Tongue (tissue), 2 donors: Measurements from ENCODE around the gene PAQR6. TPM values are rescaled to one million over a fixed set of nuclear protein-coding genes. Genes with fewer than 3 reads are reported as not detected.

Source experiments
- DNase-seq: peaks from one replicate; pipeline ENCODE4 v3.0.0-alpha.2; 2015
- total RNA-seq: library from RNA; depleted of rRNA; stranded (reverse); fragments of >200 nt; gene quantifications from one replicate; pipeline ENCODE4 v1.2.3, GENCODE V29; 2014

Gene PAQR6, protein sequence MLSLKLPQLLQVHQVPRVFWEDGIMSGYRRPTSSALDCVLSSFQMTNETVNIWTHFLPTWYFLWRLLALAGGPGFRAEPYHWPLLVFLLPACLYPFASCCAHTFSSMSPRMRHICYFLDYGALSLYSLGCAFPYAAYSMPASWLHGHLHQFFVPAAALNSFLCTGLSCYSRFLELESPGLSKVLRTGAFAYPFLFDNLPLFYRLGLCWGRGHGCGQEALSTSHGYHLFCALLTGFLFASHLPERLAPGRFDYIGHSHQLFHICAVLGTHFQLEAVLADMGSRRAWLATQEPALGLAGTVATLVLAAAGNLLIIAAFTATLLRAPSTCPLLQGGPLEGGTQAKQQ
- 1.0 TPM for total RNA-seq

DNA sequence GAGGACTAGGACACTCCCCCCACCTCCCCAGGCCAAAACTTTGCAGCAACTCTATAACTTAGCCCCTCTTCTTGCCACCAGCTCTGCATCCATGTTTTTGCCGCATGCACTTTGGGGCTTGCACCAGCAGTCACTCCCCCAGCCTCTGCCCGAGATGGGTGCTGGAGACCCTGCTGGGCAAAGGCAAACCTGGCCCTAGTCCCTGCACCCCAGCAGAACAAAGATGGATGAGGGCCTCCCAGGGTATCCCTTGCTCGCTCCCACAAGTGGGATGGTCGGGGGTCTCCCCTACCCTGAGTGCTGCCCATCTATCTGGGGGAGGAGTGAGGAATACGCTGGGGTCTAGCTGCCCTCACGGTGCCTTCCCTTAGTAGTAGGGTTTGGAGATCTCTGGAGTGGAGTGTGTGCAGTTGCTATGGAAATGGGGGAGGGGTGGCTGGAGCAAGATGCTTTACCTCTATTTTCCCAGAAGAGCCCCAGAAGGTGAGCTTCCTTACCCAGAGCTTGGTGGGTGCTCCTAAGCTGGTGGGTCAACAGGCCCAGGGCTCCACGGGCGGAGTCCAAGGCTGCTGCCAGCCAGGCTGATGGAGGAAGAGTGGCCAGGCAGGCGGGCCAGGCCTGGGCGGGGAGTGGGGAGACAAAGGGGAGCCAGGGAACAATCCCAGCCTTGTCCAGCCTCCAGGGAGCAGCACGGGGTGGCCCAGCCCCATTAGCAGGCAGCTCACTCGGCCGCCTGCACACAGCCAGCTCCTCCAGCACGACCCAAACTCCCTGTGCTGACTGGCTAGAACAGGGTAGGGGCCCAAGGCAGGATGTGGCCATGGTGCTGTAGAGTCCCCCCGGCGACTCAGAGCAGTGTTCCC, at the start of gene PAQR6:
Gene PAQR6 (minus strand): TSS at position 597 of the 863 bp plus-strand sequence. CDS start 1,325 bp downstream, outside the sequence.
- DNase-seq = no peak

DNA sequence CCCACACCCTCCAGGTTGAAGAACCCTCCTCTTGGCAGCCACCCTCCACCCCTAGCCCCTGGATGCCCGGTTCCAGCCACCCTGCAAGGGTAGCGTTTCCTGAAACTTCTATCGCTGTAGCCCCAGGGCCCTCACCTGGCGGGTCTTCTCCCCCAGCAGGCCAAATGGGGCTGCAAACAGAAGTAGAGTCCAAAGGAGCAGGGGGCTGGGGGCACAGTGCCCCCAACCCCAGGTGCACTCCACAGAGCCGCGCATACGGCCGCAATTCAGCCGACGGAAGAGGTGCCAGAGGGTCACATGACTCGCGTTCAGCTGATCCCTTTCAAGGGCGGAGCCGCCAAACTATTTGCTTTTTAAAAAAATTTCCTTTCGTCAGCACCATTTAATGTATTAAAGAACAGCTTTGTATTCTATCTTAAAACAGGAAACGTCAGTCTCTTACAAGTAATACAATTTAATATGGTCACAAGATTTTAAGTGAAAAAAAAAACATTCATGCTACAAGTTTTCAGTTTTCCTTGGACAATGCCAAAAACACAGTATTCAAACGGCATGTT, 47.6 kb upstream of the PAQR6 start, which contains the start of gene GLMP:
Gene GLMP (minus strand): TSS at position 289 of the 557 bp plus-strand sequence. CDS start 34 bp downstream, at position 255.
- DNase-seq = peak; percentile 85

DNA sequence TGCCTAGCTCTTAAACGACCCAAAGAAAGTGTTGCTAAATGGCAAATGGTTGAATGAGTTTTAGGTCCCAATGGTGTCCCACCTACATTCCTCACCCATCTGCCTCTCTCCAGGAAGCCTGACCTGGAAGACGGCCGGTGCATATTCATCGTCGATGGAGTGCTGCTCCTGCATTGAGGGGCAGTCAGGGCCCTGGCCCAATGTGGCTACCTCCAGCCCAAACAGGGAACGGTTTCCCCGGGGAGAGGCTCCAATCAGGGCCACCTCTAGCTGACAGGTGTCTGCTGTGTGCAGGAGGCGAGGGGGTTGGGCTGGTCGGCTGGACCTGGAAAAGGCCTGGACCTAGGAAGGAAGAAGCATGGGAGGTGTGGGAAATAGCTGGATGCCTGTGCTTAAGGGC, 46.0 kb upstream of the PAQR6 start:
- no peak for DNase-seq

DNA sequence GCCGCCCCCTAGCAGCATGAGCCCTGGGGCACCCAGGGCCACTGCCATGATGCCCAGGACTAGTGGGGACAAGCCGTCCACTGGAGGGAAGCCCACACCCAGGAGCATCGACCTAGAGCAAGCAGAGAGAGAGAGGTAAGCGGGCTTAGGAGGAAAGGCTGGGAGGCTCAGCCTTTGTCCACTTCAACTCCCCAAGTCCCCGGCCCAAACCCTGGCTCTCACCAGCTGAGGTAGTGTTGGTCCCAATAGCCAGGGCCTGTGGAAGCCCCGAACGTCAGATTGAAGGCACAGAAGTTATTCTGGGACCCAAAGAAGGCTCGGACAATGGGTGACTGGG, 45.2 kb upstream of the PAQR6 start:
- DNase-seq = no peak

DNA sequence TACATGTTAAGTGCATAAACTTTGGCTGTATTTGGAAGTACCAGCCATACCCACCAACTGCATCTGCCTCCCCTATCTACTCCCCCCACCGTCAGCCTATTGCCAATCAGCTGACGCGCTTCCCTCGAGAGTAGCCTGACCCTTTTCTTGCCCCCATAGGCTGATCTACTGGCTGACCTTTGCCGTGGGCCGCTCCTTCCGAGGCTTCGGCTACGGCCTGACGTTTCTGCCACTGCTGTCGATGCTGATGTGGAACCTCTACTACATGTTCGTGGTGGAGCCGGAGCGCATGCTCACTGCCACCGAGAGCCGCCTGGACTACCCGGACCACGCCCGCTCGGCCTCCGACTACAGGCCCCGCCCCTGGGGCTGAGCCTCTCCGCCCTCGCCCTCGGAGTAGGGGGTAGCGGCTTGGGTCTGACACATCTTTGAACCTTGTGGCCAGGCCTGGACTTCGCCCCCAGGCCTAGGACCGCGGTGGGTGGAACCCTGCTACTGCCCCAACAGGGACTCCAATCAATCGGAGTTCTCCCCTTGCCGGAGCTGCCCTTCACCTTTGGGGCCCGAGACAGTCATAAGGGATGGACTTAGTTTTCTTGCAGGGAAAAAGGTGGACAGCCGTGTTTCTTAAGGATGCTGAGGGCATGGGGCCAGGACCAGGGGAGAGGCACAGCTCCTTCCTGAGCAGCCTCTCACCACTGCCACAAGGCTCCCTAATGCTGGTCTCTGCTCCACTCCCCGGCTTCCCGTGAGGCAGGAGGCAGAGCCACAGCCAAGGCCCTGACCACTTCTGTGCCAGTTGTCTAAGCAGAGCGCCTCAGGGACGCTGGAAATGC, 43.6 kb upstream of the PAQR6 start:
- peak; percentile 89 for DNase-seq

DNA sequence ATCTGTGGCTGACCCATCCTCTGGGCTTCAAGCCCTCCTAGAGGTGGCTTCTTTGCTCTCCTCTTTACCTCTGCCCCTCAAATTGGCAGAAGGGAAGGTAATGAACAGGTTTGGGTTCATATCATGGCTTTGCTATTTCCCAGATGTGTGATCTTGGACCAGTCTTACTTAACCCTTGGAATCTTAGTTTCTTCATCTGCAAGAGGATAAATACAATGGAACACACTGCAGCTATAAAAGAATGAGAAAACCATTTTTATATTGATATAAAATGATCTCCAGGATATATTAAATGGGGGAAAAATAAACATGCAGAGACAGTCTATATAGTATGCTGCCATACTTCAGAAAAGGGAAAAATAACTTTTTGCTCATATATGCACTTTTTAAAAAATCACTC, 42.0 kb upstream of the PAQR6 start:
- no peak for DNase-seq

DNA sequence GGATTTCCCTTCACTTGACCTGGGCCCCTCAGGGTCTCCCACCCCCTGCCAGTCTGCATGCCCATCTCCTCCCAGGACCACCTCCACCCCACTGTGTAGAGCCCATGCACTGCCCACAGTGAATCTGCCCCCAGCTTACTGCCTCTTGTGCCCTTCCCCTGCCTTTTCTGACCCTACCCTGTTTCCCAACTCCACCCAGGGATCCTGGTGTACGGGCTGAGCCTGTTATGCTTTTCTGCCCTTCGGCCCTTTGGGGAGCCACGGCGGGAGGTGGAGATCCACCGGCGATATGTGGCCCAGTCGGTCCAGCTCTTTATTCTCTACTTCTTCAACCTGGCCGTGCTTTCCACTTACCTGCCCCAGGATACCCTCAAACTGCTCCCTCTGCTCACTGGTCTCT, 38.2 kb upstream of the PAQR6 start:
- no peak for DNase-seq

DNA sequence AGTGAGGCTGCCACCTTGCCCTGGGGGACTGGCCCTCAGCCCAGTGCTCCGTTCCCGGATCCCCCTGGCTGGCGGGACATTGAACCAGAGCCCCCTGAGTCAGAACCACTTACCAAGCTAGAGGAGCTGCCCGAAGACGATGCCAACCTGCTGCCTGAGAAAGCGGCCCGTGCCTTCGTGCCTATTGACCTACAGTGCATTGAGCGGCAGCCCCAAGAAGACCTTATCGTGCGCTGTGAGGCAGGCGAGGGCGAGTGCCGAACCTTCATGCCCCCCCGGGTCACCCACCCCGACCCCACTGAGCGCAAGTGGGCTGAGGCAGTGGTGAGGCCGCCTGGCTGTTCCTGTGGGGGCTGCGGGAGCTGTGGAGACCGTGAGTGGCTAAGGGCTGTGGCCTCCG, 37.6 kb upstream of the PAQR6 start:
- DNase-seq = no peak

DNA sequence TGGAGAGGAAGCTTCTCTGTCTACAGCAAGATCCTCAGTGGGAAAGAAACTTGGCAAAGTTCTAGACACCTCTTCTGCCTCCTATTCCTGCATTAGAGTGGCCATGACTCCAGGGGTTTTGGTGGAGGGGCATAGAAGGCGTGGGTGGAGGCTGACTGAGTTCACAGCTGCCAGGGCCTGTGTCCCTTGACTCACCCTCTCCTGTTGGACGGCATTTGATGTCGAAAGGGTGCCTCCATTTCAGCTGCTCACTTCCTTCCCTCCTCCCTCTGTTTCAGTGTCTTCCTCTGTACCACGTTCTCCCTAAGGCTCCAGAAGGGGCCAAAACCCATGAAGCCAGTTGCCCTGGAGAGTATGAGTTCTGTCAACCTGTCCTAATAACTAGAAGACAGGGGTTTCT, 36.9 kb upstream of the PAQR6 start:
- DNase-seq = no peak

DNA sequence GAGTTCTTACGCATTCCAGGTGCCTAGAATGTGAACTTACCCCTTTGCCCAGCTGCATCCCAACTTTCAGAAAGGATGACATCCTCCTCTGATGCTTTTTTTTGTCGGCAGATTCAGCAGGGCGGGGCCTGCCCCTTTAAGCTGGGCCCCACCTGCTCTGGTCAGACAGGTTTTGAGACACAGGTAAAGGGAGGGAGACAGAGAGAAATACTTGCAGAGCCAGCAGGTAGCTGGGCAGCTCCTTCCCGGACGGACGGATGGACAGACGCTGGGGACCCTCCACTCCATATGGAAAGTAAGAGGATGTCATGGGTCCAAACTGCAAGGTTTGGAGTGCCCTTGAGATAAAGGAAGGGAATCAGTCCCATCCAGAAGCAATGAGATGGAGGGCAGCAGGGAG, 36.3 kb upstream of the PAQR6 start, which contains the start of gene TMEM79:
Gene TMEM79 (plus strand): TSS at position 214 of the 400 bp plus-strand sequence. CDS start 902 bp downstream, outside the sequence.
- peak; percentile 34 for DNase-seq

DNA sequence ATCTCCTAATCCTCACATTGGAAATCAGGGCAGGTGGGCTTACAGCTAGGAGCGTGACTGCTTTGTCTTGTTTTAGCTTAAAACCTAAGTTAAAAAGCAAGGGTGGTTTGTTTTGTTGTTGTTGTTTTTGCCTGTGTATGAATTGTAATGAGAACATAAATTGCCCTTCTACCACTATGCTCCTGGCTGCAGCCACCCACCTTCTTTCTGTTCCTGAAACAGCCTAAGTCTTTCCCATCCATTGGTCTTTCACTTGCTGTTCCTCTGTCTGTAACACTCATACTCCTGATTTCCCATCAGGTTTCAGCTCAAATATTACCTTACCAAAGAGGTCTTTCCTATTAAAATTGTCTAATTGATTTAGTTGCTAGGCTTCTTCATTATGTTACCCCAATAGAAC, 35.7 kb upstream of the PAQR6 start:
- DNase-seq = no peak

DNA sequence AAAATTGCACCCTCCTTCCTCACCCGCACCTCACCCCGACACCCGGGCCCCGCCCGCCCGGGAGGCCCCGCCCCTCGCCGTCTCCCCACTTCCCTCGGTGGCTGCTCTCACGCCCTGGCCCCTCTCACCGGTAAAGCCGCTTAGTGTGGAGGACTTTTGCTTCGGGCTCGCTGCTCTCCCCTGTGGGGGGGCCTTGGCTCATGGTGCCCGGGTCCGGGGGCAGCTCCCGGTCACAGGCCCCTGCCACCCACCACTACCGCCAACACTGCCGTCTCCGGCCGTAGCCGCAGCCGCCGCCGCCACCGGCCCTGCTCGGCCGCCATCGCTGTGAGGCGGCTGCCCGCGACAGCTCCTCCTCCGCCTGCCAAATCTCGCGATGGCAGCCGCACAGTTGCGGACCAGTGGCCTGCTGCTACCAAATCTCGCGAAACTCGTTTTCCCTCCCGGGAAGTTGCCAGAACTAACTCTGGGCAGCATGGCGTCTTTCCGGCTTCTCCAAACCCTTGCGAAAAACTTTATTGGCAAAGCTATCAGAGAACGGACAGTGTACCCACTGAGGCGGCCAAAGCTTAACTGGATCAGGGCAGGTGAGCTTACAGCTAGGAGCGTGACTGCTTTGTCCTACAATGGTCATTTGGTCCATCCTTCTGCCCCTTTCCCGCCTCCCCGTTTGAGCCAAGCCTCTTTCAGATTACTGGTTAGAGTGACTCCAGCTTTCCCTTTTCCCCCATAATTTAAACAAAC, 34.8 kb upstream of the PAQR6 start, which contains the start of gene SMG5:
Gene SMG5 (minus strand): TSS at position 347 of the 744 bp plus-strand sequence. CDS start 145 bp downstream, at position 202.
- DNase-seq = peak; percentile 100

DNA sequence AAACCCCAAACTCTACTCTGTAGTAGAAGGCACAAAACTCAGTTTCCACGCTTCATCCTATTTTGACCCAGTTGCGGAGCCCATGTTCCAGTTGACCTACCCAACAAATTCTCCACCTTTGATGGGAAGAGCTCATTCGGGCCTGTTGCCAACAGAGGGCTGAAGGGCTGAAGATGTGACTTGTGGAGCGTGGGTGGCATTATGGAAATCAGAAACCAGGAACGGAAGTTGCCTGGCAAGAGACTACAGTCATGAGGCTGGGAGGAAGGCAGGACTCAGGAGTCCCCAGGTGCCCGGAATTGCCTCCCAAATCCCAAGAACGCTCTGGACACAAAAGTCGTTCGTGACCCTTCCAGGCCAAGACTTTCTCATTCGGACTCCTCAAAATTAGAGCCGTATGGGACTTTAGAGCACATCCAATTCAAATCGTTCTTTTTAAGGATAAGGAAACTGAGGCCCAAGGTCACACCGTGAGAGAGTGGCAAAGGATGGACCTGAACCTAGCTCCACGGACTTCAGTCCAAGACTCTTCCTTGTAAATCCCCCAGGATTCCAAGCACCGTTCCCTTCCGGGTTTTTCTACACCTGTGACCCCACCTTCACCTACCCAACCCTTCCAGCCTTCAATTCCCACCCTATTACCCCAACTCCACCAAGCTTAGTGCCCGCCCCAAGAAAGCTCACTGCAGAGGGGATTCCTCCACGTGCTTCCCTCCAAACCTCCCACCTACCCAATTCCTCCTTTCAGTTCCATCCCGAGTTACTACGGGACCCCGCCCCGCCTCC, 34.0 kb upstream of the PAQR6 start:
- DNase-seq = peak; percentile 22

DNA sequence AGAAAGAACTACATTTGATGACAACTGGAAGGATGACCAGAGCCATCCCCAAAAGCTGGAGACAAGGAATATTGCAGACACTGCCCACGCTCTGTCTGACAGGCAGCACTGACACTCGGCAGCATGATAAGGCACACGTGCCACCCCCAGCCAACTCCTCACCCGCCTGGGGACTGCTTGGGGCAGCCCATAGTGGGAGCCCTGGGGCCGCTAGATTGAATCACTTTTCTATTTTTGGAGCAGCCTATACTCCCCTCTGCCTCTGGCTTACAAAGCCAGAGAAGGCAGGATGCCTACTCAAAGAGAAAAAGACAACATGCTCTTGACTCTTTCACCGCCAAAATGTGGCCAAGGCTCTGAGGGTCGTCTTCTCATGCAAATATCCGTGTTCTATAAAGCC, 33.4 kb upstream of the PAQR6 start:
- peak; percentile 56 for DNase-seq

DNA sequence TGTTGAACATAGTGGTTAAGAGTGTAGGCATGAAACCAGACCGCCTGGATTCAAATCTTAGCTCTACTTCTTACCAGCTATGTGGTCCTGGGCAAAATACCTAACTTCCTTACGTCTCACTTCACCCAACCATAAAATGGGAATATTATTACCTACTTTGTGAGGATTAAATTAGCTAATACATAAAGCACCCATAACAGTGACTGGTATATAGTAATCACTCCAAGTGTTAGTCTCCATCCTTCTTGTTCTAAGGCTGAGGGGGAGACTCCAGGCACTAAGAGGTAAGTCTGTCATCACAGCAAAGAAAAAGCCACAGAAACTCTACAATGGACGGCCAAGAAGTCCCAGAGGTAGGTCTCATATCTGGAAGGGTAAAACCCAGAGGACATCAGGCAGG, 32.0 kb upstream of the PAQR6 start:
- no peak for DNase-seq

DNA sequence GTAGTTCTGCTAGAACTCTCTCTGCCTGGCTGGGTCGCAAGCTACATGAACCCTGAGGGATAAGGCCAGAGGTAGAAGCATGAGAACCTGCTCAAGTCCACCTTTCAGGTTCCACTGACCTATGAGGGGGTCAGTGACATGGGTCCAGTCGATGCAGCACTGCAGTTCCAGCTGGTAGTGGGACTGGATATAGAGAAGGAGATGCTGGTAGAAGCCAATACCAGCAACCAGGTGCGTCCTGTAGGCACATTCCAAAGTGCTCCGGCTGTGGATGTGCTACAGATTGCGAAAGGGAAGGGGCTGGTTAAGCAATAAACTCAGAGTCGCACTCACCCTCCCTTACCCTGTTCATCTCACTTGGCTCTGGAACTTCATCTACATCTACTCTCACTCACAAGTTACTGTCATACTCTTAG, 29.1 kb upstream of the PAQR6 start:
- no peak for DNase-seq

DNA sequence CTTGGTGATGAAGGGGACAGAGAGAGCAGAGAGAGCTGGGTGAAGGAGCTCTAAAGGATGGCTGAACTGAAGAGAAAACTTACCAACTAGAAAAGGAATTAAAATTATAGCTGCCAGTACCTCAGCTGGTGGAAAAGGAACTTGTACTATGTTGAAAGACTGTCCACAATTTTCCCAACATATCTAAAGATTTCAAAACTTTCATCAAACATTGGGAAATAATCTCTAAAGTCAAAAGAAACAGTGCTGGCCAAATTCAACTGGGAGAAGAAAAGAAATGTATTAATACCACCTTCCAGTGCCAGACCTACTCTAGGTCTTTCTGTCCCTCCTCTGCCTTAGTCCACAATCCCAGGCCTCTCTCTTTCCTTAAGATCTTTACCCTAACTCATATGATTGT, 28.7 kb upstream of the PAQR6 start:
- DNase-seq = no peak

DNA sequence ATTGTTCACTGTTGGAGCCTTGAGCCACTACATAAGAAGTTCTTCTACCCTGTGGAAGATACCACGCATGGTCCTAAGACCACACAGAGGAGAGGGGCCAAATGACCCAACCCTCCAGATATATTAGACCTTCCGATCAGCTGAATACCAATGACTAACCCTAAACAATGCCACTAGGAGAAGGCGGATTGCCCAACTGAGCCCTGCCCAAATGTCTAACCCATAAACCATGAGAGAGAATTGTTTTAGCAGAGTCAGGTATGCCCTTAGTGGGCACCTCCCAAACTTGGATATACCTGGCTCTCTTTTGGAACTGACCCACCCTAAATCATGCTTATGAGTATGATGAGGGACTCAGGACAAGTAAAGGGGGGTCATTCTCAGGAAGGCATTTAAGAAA, 22.5 kb upstream of the PAQR6 start:
- no peak for DNase-seq

DNA sequence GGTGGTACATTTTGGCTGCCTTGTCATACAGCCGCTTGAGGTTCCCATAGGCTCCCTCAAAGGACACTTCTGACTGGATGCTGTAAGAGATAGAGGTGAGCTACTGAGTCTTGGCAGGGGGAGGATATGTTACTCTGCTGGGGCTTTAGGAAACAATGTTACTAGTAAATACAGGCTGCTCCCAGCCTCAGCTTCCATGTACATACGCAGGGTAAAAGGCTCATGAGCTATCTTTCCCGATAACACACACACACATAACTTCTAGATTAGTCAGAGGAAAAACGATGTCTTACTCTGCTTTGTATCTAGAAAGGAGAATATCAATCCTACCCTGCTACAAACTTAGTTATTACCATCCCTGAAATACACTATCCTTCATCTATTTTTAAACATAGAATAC, 20.5 kb upstream of the PAQR6 start:
- DNase-seq = no peak

DNA sequence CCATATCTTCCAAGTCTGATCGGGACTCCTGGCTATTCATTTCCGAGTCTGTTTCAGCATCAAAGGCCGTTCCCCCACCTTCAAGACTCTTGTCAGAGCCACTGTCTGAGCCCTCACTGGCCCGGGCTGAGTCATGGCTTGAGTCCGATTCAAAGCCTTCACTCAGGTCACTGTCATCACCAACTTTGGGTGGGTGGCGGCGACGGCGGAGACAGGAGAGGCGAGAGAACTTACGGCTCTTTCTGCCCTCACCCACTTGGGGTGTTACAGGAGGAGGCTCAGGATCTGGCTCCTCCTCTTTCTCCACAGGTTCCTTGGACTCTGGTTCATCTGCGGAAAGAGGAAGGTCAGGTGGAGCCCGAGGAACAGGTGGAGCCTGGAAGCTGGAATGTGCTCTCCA, 18.2 kb upstream of the PAQR6 start:
- no peak for DNase-seq

DNA sequence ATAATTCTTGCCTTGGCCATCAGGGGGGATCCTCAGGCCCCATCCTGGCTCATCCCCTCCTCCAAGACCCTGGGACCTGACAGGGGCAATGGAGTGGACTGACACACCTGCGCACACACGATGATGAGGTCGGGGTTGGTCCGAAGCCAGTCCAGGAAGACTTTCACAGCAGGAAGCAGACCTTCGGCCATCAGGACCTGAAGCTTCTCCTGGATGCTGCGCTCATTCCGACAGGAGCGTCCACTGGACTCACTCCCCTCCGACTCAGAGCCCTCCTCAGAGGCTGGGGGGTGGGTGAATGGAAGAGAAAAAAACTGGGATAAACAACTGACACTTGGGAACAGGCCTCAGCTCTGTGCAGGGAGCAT, 15.4 kb upstream of the PAQR6 start:
- no peak for DNase-seq
